Measurements from ENCODE around the gene BMPR1A.
"Not testable (repeated sequence)": the region's sequence is repeated elsewhere in the genome, so short reads cannot be mapped to it uniquely, and the experiment has no call there.

BMPR1A gene

GRCh38 chr10:86851328-86852207 lies 95.1 kb downstream of the BMPR1A start:
- no peak for DNase-seq

GRCh38 chr10:86853582-86853981 lies 97.2 kb downstream of the BMPR1A start:
- not testable (repeated sequence) for DNase-seq

GRCh38 chr10:86855513-86855912 lies 99.1 kb downstream of the BMPR1A start:
- no peak for DNase-seq

GRCh38 chr10:86856156-86856555 lies 99.7 kb downstream of the BMPR1A start:
- DNase-seq, result no peak

GRCh38 chr10:86857128-86857721 lies 100.8 kb downstream of the BMPR1A start:
- no peak for DNase-seq

- no peak for DNase-seq
Measured at GRCh38 chr10:86858011-86858410, 101.6 kb downstream of the BMPR1A start.

GRCh38 chr10:86861351-86861750 lies 104.9 kb downstream of the BMPR1A start:
- no peak for DNase-seq

GRCh38 chr10:86862373-86862772 lies 106.0 kb downstream of the BMPR1A start:
- DNase-seq, result no peak

- DNase-seq, result no peak
Measured at GRCh38 chr10:86862786-86863483, 106.5 kb downstream of the BMPR1A start.

GRCh38 chr10:86863484-86863842 lies 107.0 kb downstream of the BMPR1A start:
- DNase-seq, result no peak

- not testable (repeated sequence) for DNase-seq
Measured at GRCh38 chr10:86865011-86865811, 108.8 kb downstream of the BMPR1A start.

GRCh38 chr10:86867149-86867548 lies 110.7 kb downstream of the BMPR1A start:
- DNase-seq, result no peak

- no peak for DNase-seq
Measured at GRCh38 chr10:86868353-86868752, 111.9 kb downstream of the BMPR1A start.

GRCh38 chr10:86870679-86871078 lies 114.3 kb downstream of the BMPR1A start:
- no peak for DNase-seq

GRCh38 chr10:86871563-86872183 lies 115.3 kb downstream of the BMPR1A start:
- no peak for DNase-seq

- DNase-seq, result no peak
Measured at GRCh38 chr10:86872757-86873156, 116.3 kb downstream of the BMPR1A start.

GRCh38 chr10:86876748-86877147 lies 120.3 kb downstream of the BMPR1A start:
- no peak for DNase-seq

- DNase-seq, result no peak
Measured at GRCh38 chr10:86878983-86879713, 122.7 kb downstream of the BMPR1A start.

- no peak for DNase-seq
Measured at GRCh38 chr10:86880971-86881370, 124.6 kb downstream of the BMPR1A start.

- DNase-seq, result no peak
Measured at GRCh38 chr10:86888585-86889381, 132.4 kb downstream of the BMPR1A start.

- no peak for DNase-seq
Measured at GRCh38 chr10:86889997-86890396, 133.6 kb downstream of the BMPR1A start.

All from stimulated activated naive CD4-positive, alpha-beta T cell (primary cell).